Fibroblast of the aortic adventitia (primary cell): Measurements from ENCODE around the gene SUPT4H1. TPM values are rescaled to one million over a fixed set of nuclear protein-coding genes. Genes with fewer than 3 reads are reported as not detected.

Source experiments
- DNase-seq: peaks from one replicate; pipeline ENCODE4 v3.0.0-alpha.2; 2010; ENCODE audit warnings: low read depth
- H3K4me3 ChIP-seq: 2 replicates; pipeline ENCODE4 v1.5.1; 2011; ENCODE audit warnings: low read depth, mild to moderate bottlenecking, control low read depth, low read length, moderate library complexity
- small RNA-seq: library from RNA; depleted of rRNA; stranded (forward); fragments of <200 nt; gene quantifications from one replicate; pipeline ENCODE3, GENCODE V24; 2012
- total RNA-seq: library from RNA; depleted of rRNA; stranded (reverse); fragments of >200 nt; gene quantifications from 2 replicates; pipeline ENCODE4 v1.2.3, GENCODE V29; 2012; ENCODE audit warnings: low replicate concordance
- TF ChIP-seq, protein P1 (sequence below): IDR thresholded peaks from 2 replicates; pipeline ENCODE4 v1.5.1; 2011; ENCODE audit warnings: mild to moderate bottlenecking, low read length, control low read depth, inconsistent platforms; ENCODE audit not compliant: insufficient read depth

The SUPT4H1 gene
- total RNA-seq, 1 donor, result 34.9 TPM

DNA sequence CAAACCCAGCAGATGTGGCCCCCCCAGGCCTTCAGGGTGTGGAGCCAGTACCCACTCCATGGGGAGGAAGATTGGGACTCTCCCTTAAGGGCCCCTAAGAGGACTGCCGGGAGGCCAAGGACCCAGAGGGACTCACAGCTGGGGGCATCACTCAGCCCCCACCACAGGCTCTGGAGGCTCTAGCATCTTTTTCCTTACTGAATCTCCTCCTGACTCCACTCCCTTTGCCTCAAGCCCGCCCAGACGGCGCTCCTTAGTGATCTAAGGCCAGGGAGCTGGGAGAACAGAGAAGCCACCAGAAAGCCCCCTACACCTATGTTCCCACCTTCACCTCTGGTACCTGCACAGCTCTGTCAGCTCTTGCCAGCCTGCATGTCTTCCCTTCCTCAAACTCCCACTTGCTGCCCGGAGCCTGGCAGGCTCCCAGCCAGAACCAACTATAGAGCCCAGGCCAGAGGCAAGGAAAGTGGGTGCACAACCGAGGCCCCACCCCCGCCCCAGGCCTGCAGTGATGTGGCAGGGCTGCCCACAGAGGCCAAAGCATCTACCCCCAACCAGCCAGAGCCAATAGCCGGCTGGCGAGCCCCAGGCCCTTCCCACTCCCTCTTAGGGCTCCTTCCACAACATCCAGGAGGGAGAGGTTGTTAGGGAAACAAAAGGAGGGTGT lies 48.9 kb downstream of the SUPT4H1 start:
- no peak for DNase-seq
- TF ChIP-seq, protein P1, sequence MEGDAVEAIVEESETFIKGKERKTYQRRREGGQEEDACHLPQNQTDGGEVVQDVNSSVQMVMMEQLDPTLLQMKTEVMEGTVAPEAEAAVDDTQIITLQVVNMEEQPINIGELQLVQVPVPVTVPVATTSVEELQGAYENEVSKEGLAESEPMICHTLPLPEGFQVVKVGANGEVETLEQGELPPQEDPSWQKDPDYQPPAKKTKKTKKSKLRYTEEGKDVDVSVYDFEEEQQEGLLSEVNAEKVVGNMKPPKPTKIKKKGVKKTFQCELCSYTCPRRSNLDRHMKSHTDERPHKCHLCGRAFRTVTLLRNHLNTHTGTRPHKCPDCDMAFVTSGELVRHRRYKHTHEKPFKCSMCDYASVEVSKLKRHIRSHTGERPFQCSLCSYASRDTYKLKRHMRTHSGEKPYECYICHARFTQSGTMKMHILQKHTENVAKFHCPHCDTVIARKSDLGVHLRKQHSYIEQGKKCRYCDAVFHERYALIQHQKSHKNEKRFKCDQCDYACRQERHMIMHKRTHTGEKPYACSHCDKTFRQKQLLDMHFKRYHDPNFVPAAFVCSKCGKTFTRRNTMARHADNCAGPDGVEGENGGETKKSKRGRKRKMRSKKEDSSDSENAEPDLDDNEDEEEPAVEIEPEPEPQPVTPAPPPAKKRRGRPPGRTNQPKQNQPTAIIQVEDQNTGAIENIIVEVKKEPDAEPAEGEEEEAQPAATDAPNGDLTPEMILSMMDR, result no peak
- no peak overlapping the region for H3K4me3 ChIP-seq

DNA sequence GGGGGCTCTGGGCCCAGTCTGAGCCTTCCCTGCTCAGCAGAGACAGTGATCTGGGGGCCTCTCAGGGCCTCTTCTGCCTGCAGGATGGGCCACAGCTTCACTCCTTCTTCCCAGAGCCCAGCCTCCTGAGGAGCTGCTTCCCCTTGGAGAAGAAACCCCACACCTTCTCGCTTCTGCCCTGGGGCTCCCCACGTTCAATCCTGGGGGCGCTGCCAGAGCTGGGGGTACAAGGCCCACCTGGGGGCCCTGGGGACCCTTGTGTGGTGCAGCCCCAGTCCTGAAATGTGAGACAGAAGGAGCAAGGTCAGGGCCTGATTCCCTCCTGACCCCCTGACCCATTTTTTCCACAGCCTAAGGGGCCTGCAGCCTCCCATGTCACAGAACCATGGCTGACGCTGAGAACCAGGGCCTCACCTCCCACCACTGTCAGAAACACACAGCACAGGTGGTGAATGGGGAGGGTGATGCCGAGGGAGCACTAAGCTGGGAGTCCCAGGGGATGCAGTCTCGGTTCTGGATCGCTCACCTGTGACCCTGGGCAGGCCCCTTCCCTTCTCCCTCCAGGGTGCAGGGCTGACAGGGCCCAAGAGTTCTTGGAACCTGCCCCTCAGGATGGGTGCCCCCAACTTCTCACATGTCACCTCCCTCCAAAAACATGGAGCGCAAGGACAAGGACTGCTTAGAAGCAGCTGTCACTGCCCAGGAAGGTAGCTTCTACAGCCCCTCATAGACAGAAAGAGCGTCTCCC lies 49.7 kb downstream of the SUPT4H1 start:
- TF ChIP-seq, protein P1, result no peak
- no peak overlapping the region for H3K4me3 ChIP-seq
- DNase-seq, result no peak

DNA sequence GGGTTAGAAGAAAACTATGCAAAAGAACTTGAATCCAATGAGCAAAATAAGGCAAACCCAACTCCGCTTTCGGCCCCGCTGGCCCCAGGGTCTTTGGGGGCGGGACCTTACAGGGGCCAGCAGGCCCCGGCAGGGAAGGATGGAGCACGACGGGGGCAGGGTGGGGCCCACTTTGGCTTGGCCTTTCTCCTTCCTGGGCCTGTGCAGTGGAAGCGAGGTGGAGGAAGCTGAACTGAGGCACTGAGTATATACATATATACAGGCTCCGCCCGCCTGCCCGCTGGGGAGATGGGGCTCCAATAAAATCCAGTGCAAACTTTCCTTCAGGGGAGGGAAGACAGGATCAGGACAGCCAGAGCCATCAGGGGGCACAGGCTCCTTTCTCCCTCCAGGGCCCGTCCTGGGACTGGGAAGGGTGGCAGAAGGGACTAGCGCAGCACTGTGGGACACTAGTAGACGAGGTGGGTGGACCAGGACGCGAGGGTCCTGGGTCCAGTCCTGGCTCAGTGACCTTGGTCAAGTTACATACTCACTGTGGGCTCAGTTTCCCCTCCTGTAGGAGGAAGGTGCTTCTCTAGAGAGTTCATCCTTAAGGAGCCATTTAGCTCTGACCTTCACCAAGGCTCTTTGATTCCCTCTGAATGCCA lies 50.4 kb downstream of the SUPT4H1 start:
- no peak for DNase-seq
- TF ChIP-seq, protein P1, result no peak
- H3K4me3 ChIP-seq, result no peak overlapping the region

DNA sequence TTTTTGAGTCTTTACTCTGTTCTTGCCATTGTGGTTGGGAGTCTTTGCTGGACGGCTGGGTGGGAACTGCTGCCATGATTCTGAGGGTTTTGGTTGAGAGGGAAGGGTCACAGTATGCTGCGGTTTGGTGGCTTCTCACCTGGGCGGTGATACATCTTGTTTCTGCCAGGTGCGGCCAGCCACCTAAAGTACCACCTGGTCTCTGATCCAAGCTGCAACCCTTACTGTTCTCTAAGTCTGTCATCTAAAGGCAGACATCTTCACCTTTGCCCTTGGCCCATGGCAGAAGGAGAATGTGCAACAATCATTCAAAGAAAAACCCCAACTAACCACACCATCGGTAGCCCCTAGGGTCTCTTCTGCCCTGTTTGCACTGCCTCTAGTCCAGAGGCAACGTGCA lies 51.7 kb downstream of the SUPT4H1 start:
- DNase-seq, result no peak
- TF ChIP-seq, protein P1, result no peak
- H3K4me3 ChIP-seq, result no peak overlapping the region

Small RNAs within 50 kb of the gene (small RNA-seq; reads per million reads assigned to genes)
- not detected for gene MIR4736

Other genes with a start within 250 kb of the SUPT4H1 start
- gene OR4D1, start 203.8 kb downstream of the SUPT4H1 start, total RNA-seq, result not detected in 2 replicates
- not detected in 2 replicates for gene OR4D2, start 185.2 kb downstream of the SUPT4H1 start, total RNA-seq
- not detected in 2 replicates for gene EPX, start 159.5 kb downstream of the SUPT4H1 start, total RNA-seq
- 10.6 and 16.6 TPM in 2 replicates for gene MKS1, start 132.9 kb downstream of the SUPT4H1 start, total RNA-seq
- gene LPO, start 113.6 kb downstream of the SUPT4H1 start, total RNA-seq, result not detected in 2 replicates
- gene MPO, start 71.3 kb downstream of the SUPT4H1 start, total RNA-seq, result 0.09 TPM in 1 of 2 replicates, not detected in the other
- gene TSPOAP1, start 23.4 kb downstream of the SUPT4H1 start, total RNA-seq, result 0.18 and 1.1 TPM in 2 replicates
- gene RNF43, start 65.3 kb upstream of the SUPT4H1 start, total RNA-seq, result under 0.01 and 0.49 TPM in 2 replicates
- 0.16 TPM in 1 of 2 replicates, not detected in the other for gene HSF5, start 136.2 kb upstream of the SUPT4H1 start, total RNA-seq
- 33.3 and 49.8 TPM in 2 replicates for gene MTMR4, start 162.4 kb upstream of the SUPT4H1 start, total RNA-seq